PC-9 (cell line): ENCODE measurements around the gene PRKG1. TPM values are rescaled to one million over a fixed set of nuclear protein-coding genes. Genes with fewer than 3 reads are reported as not detected.

Experiments used
- BruUV-seq: library from RNA; stranded (reverse); fragments of 400-500 nt; replicated peaks from 2 replicates; lab custom pipeline; 2021; lab: Mats Ljungman, UMichigan
- CTCF ChIA-PET: fragments of 300-600 bp; sonication (Branson Sonifier 250); formaldehyde crosslinking; loops from one replicate; lab custom pipeline; 2022; ENCODE audit warnings: antibody characterized with exemption; lab: Charles Lee
- POLR2A ChIA-PET: fragments of 300-600 bp; sonication (Branson Sonifier 250); formaldehyde crosslinking; loops from one replicate; lab custom pipeline; 2022; ENCODE audit warnings: antibody characterized with exemption; ENCODE audit not compliant: unreplicated experiment; lab: Charles Lee
- DNase-seq, 2 experiments: peaks; one replicate each; pipeline versions ENCODE4 v3.0.0 to v3.0.0-alpha.2; 2015 to 2022; ENCODE audit warnings: mixed read lengths in 1 of 2
- H2AFZ ChIP-seq: fragments of 200-600 bp; sonication (generic); 2 replicates; pipeline ENCODE4 v1.8.1; 2017; ENCODE audit warnings: antibody characterized with exemption
- H3F3A ChIP-seq: fragments of 200-600 bp; sonication (generic); 2 replicates; pipeline ENCODE4 v1.8.1; 2017; ENCODE audit warnings: antibody characterized with exemption, mild to moderate bottlenecking, low read depth; ENCODE audit not compliant: insufficient read depth
- H3K27ac ChIP-seq: fragments of 200-600 bp; sonication (generic); 2 replicates; pipeline ENCODE4 v1.6.1; 2016; ENCODE audit warnings: mixed run types
- H3K27me3 ChIP-seq: fragments of 200-600 bp; sonication (generic); 2 replicates; pipeline ENCODE4 v1.6.1; 2016; ENCODE audit warnings: low read depth, mixed run types; ENCODE audit not compliant: insufficient read depth
- H3K36me3 ChIP-seq: fragments of 200-600 bp; sonication (generic); 2 replicates; pipeline ENCODE4 v1.6.1; 2016; ENCODE audit warnings: low read depth, mixed run types
- H3K4me1 ChIP-seq: fragments of 200-600 bp; sonication (generic); replicated peaks from 2 replicates; pipeline ENCODE4 v1.6.1; 2016; ENCODE audit warnings: mixed run types; ENCODE audit not compliant: insufficient read depth
- H3K4me2 ChIP-seq: fragments of 200-600 bp; sonication (generic); 2 replicates; pipeline ENCODE4 v1.6.1; 2017; ENCODE audit warnings: mixed run types
- H3K4me3 ChIP-seq: fragments of 200-600 bp; sonication (generic); 2 replicates; pipeline ENCODE4 v1.6.1; 2016; ENCODE audit warnings: mixed run types
- H3K79me2 ChIP-seq: fragments of 200-600 bp; sonication (generic); 2 replicates; pipeline ENCODE4 v1.6.1; 2017; ENCODE audit warnings: low read depth, mixed run types
- H3K9me2 ChIP-seq: fragments of 200-600 bp; sonication (generic); 2 replicates; pipeline ENCODE4 v1.8.1; 2017; ENCODE audit warnings: mild to moderate bottlenecking; ENCODE audit not compliant: insufficient read depth
- H3K9me3 ChIP-seq: fragments of 200-600 bp; sonication (generic); 2 replicates; pipeline ENCODE4 v1.8.1; 2016; ENCODE audit warnings: low read depth; ENCODE audit not compliant: insufficient read depth
- H4K20me1 ChIP-seq: fragments of 200-600 bp; sonication (generic); 2 replicates; pipeline ENCODE4 v1.8.1; 2017; ENCODE audit not compliant: insufficient read depth
- EZH2 ChIP-seq: fragments of 200-600 bp; sonication (generic); IDR thresholded peaks from 2 replicates; pipeline ENCODE4 v1.8.0; 2017; ENCODE audit warnings: antibody characterized with exemption, low read depth
- intact Hi-C: fragments of 100-400 bp; cut with micrococcal nuclease; formaldehyde crosslinking; loops from one replicate; pipeline ENCODE4 v1.10.0; 2022; ENCODE audit not compliant: unreplicated experiment
- total RNA-seq: library from RNA; stranded (reverse); gene quantifications from 2 replicates; pipeline ENCODE4 v1.2.3, GENCODE V29; 2021
- TF ChIP-seq, protein P1 (sequence below): fragments of 200-600 bp; sonication (generic); conservative IDR thresholded peaks from 2 replicates; pipeline ENCODE4 v1.6.1; 2017; ENCODE audit warnings: mixed run types, antibody characterized with exemption, mild to moderate bottlenecking, moderate library complexity

The PRKG1 gene
- total RNA-seq, 1 experiment from 2014 or later: 0.70 TPM

DNA sequence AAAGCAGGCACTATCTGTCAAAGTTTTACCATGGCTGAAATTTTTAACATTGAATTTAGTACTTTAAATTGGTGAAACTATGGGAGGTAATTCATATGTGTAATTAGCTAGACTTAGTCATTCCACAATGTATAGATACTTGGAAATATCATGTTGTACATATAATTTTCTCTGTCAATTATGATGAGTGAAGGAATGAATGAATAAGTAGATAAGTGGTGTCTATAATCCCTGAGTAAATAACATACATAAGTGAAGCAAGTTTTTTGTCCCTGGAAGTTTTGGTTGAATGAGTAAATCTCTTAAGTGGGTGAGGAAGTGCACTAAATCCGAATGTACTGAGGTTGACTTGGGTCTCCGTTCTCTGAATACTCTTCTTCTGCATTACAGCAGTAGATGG, 424.1 kb downstream of the PRKG1 start:
- POLR2A ChIA-PET: no interaction called here
- Histone ChIP-seq H3K9me2 (no peaks in the 10 kb centered on the region), H3K4me3 (no peak overlapping the region), H3K36me3 (no peaks in the 10 kb centered on the region), H3K9me3 (no peaks in the 10 kb centered on the region), H4K20me1 (no peaks in the 10 kb centered on the region), H3F3A (no peaks in the 10 kb centered on the region), H3K4me1 (no peaks in the 10 kb centered on the region), H3K27ac (no peak overlapping the region), H3K4me2 (no peak overlapping the region), H3K79me2 (no peaks in the 10 kb centered on the region), H3K27me3 (no peaks in the 10 kb centered on the region), H2AFZ (no peak overlapping the region)
- DNase-seq: no peak
- BruUV-seq: no TSS peak
- CTCF ChIA-PET: no interaction called here
- intact Hi-C loops: no loop called here
- TF ChIP-seq EZH2: no peak
- TF ChIP-seq, protein P1, sequence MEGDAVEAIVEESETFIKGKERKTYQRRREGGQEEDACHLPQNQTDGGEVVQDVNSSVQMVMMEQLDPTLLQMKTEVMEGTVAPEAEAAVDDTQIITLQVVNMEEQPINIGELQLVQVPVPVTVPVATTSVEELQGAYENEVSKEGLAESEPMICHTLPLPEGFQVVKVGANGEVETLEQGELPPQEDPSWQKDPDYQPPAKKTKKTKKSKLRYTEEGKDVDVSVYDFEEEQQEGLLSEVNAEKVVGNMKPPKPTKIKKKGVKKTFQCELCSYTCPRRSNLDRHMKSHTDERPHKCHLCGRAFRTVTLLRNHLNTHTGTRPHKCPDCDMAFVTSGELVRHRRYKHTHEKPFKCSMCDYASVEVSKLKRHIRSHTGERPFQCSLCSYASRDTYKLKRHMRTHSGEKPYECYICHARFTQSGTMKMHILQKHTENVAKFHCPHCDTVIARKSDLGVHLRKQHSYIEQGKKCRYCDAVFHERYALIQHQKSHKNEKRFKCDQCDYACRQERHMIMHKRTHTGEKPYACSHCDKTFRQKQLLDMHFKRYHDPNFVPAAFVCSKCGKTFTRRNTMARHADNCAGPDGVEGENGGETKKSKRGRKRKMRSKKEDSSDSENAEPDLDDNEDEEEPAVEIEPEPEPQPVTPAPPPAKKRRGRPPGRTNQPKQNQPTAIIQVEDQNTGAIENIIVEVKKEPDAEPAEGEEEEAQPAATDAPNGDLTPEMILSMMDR: no peak

DNA sequence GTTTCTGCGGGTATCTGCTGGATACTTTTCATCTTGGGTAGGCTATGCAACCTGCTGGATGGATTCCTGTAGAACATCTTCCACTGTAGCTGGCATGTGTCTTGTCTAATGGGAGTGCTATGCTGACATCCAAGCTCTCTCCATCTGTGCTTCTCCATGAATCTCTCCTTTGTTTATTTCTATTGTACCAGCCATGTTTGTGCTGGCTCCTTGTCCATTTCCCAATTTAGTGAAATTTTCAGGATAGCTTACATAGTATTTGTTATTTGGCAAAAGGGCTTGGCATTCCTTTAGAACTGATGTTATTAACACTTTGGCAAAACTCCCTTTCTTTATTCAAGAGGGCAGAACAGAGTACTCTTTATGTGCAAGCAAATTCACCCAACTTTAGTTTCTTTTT, 427.1 kb downstream of the PRKG1 start:
- Histone ChIP-seq H3K4me3 (no peak overlapping the region), H3K79me2 (no peaks in the 10 kb centered on the region), H3K4me2 (no peak overlapping the region), H3K27me3 (no peaks in the 10 kb centered on the region), H3K27ac (no peak overlapping the region), H3K9me3 (no peaks in the 10 kb centered on the region), H3K4me1 (no peaks in the 10 kb centered on the region), H4K20me1 (no peaks in the 10 kb centered on the region), H2AFZ (no peak overlapping the region), H3F3A (no peaks in the 10 kb centered on the region), H3K9me2 (no peaks in the 10 kb centered on the region), H3K36me3 (no peaks in the 10 kb centered on the region)
- POLR2A ChIA-PET: no interaction called here
- no peak for TF ChIP-seq EZH2
- TF ChIP-seq, protein P1: no peak
- no TSS peak for BruUV-seq
- intact Hi-C loops: no loop called here
- no peak for DNase-seq
- CTCF ChIA-PET: no interaction called here

DNA sequence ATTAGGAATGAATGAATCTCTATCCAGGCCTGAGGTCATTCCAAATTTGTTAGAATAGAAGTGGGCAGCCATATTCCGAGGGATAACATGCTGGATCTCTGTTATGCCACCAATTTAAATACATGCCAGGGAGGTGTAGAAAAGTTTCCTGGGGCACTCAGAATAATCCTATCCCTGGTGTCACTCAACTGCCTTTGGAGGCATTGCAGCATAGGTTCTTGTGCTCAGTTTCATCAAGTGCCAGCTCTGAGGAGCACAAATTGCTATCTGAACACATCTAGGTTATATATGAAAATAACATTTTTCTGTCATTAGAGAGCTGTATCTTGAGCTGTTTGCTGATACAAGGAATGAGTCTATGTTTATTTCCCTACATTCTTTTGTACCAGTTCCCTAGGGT, 427.8 kb downstream of the PRKG1 start:
- ChIA-PET CTCF (no interaction called here), POLR2A (no interaction called here)
- intact Hi-C loops: no loop called here

More for the DNA sequence above, 427.8 kb downstream of the PRKG1 start:
- Histone ChIP-seq H2AFZ (no peak overlapping the region), H3K4me2 (no peak overlapping the region), H3K9me3 (no peaks in the 10 kb centered on the region), H3K4me3 (no peak overlapping the region), H3K79me2 (no peaks in the 10 kb centered on the region), H3K4me1 (no peaks in the 10 kb centered on the region), H3K9me2 (no peaks in the 10 kb centered on the region), H3F3A (no peaks in the 10 kb centered on the region), H3K36me3 (no peaks in the 10 kb centered on the region), H3K27ac (no peak overlapping the region), H4K20me1 (no peaks in the 10 kb centered on the region), H3K27me3 (no peaks in the 10 kb centered on the region)
- no peak for DNase-seq
- BruUV-seq: no TSS peak
- TF ChIP-seq EZH2: no peak
- TF ChIP-seq, protein P1: no peak
